ENCODE measurements around the gene SPIRE2.
"Not testable (repeated sequence)": the region's sequence is repeated elsewhere in the genome, so short reads cannot be mapped to it uniquely, and the experiment has no call there.

SPIRE2 gene

GRCh38 chr16:89836484-89836883, 8.2 kb downstream of the SPIRE2 start:
- H3K9me3 Mint-ChIP-seq; H3K27ac Mint-ChIP-seq; ATAC-seq (replicated peaks); DNase-seq: not testable (repeated sequence)
- H3K4me3 Mint-ChIP-seq: peak overlapping the region; percentile 23 to 37
- H3K27me3 Mint-ChIP-seq: peaks cover 0 to 13% of the 10 kb centered on the region in 2 donors
- peaks cover 14 to 27% of the 10 kb centered on the region in 2 donors for H3K4me1 Mint-ChIP-seq (ENCODE audit: low read depth in 2 of 2)
- H3K36me3 Mint-ChIP-seq (ENCODE audit: insufficient read depth): peaks cover 14% of the 10 kb centered on the region

DNA sequence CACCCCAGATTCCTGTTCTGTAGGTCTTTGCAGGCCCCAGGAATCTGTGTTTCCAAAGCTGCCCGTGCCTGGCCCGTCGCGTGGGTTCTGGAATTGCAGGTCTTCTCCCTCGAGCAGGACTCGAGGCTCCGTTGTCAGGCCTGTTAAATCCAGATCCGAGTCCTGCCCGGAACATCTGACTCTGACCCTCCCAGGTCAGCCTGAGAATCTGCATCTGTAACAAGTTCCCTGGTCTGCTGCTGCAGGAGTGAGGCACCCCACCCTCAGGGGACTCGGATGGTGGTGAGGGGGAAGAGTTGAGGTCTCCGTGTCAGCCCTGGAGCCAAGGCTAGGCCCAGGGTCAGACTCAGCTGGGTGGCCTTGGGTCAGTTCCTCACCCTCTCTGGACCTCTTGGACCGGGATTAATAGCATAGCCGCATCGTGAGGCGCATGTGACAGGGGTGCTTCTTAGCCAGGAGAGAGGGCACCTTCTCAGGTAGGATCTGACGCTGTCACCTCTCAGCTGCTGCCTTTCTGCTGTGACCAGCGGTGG, 8.8 kb downstream of the SPIRE2 start:
- ATAC-seq (replicated peaks) (no peak), DNase-seq (no peak)
- Mint-ChIP-seq H3K4me3 (peak overlapping the region; percentile 78 to 82), H3K4me1 (ENCODE audit: low read depth in 2 of 2) (peaks cover 14 to 27% of the 10 kb centered on the region in 2 donors), H3K36me3 (ENCODE audit: insufficient read depth) (peaks cover 14% of the 10 kb centered on the region), H3K27me3 (peaks cover 0 to 7% of the 10 kb centered on the region in 2 donors), H3K27ac (no peak overlapping the region), H3K9me3 (no peaks in the 10 kb centered on the region)

DNA sequence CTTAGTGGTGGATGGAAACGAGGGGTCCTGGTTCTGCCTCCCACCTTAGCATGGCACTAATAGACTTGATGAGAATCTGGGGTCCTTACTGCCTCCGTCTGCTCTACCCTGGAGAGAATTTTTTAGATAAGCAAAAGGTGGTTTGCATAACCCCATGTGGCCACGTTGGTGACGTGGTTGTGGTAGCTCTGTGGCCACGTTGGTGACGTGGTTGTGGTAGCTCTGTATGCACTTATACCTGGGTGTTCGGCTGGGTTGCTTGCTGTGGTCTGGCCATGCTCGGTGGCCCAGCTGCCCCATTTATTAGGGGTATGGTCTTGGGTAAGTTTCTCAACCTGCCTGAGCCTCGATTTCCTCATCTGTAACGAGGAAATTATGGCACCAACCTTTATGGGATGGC, 13.0 kb downstream of the SPIRE2 start:
- Mint-ChIP-seq H3K36me3 (ENCODE audit: insufficient read depth) (peaks cover 29% of the 10 kb centered on the region), H3K9me3 (no peaks in the 10 kb centered on the region), H3K27me3 (no peaks in the 10 kb centered on the region), H3K27ac (peak overlapping the region; percentile 52 to 85), H3K4me3 (peak overlapping the region; percentile 6 to 36), H3K4me1 (ENCODE audit: low read depth in 2 of 2) (peaks cover 27 to 30% of the 10 kb centered on the region in 2 donors)
- ATAC-seq (replicated peaks): peak; percentile 90
- peak; percentile 78 to 84 (median 79) for DNase-seq

GRCh38 chr16:89842471-89843408, 14.5 kb downstream of the SPIRE2 start:
- Mint-ChIP-seq H3K9me3 (no peaks in the 10 kb centered on the region), H3K36me3 (ENCODE audit: insufficient read depth) (peaks cover 24% of the 10 kb centered on the region), H3K4me3 (no peak overlapping the region), H3K27ac (peak overlapping the region in 1 of 2 donors; percentile 66), H3K27me3 (no peaks in the 10 kb centered on the region), H3K4me1 (ENCODE audit: low read depth in 2 of 2) (peaks cover 23 to 27% of the 10 kb centered on the region in 2 donors)
- no peak for ATAC-seq (replicated peaks)
- no peak for DNase-seq

DNA sequence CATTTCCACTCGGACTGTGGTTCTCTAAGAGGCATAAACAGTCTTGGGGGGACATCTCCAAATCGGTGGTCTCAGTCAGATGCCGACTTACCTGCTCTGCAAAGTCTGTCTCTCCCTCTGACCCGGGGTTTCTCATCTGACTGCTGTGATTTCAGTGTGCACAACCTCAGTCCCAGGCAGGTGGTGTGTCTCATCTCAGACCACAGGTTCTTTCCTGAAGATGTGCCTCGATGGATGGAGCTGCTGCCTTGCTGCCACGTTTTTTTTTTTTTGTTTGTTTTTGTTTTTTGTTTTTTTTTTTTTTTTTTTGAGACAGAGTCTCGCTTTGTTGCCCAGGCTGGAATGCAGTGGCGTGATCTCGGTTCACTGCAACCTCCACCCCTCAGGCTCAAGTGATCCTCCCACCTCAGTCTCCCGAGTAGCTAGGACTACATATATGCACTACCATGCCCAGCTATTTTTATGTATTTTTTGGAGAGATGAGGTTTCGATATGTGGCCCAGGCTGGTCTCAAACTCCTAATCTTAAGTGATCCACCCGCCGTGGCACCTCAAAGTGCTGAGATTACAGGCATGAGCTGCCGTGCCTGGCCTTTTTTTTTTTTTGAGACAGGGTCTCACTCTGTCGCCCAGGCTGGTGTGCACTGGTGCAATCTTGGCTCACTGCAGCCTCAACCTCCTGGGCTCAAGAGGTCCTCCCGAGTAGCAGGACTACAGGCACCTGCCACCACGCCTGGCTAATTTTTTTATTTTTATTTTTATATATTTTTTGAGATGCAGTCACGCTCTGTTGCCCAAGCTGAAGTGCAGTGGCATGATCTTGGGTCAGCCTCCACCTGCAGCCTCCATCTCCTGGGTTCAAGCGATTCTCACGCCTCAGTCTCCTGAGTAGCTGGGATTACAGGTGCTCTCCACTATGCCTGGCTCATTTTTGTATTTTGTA, 15.4 kb downstream of the SPIRE2 start:
- Mint-ChIP-seq H3K27ac (no peak overlapping the region), H3K4me1 (ENCODE audit: low read depth in 2 of 2) (peaks cover 19 to 24% of the 10 kb centered on the region in 2 donors), H3K4me3 (no peak overlapping the region), H3K36me3 (ENCODE audit: insufficient read depth) (peaks cover 22% of the 10 kb centered on the region), H3K9me3 (no peaks in the 10 kb centered on the region), H3K27me3 (no peaks in the 10 kb centered on the region)
- DNase-seq (no peak), ATAC-seq (replicated peaks) (no peak)

- H3K36me3 Mint-ChIP-seq (ENCODE audit: insufficient read depth): peaks cover 22% of the 10 kb centered on the region
- peak overlapping the region; percentile 17 to 83 for H3K27ac Mint-ChIP-seq
- H3K4me3 Mint-ChIP-seq: peak overlapping the region; percentile 55 to 66
- H3K9me3 Mint-ChIP-seq: no peaks in the 10 kb centered on the region
- H3K4me1 Mint-ChIP-seq (ENCODE audit: low read depth in 2 of 2): peaks cover 14 to 22% of the 10 kb centered on the region in 2 donors
- no peaks in the 10 kb centered on the region for H3K27me3 Mint-ChIP-seq
- no peak for DNase-seq
- no peak for ATAC-seq (replicated peaks)
Observed at GRCh38 chr16:89844739-89845339, 16.6 kb downstream of the SPIRE2 start.

DNA sequence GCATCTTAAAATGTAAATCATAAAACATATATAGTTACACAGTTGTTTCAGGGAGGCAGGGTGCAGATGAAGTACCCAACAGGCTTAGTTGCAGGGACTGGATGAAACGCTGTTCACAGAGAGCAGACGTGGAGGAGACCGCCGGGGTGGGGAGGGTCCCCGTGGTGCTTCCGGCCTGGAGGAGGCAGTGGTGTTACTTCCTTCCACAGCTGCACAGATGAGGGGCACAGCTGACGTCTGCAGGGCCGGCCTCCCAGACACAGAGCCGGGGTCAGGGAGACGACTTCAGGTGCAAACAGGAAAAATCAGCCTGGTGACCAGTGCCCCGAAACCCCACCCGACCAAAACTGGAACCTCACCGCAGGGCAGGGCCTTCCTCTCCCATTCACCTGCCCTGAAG, 17.1 kb downstream of the SPIRE2 start:
- Mint-ChIP-seq H3K27me3 (no peaks in the 10 kb centered on the region), H3K27ac (peak overlapping the region; percentile 17 to 83), H3K36me3 (ENCODE audit: insufficient read depth) (peaks cover 22% of the 10 kb centered on the region), H3K9me3 (no peaks in the 10 kb centered on the region), H3K4me3 (peak overlapping the region; percentile 55 to 66), H3K4me1 (ENCODE audit: low read depth in 2 of 2) (peaks cover 14 to 22% of the 10 kb centered on the region in 2 donors)
- peak; percentile 33 for ATAC-seq (replicated peaks)
- DNase-seq: peak in 1 of 3 experiments; percentile 53

DNA sequence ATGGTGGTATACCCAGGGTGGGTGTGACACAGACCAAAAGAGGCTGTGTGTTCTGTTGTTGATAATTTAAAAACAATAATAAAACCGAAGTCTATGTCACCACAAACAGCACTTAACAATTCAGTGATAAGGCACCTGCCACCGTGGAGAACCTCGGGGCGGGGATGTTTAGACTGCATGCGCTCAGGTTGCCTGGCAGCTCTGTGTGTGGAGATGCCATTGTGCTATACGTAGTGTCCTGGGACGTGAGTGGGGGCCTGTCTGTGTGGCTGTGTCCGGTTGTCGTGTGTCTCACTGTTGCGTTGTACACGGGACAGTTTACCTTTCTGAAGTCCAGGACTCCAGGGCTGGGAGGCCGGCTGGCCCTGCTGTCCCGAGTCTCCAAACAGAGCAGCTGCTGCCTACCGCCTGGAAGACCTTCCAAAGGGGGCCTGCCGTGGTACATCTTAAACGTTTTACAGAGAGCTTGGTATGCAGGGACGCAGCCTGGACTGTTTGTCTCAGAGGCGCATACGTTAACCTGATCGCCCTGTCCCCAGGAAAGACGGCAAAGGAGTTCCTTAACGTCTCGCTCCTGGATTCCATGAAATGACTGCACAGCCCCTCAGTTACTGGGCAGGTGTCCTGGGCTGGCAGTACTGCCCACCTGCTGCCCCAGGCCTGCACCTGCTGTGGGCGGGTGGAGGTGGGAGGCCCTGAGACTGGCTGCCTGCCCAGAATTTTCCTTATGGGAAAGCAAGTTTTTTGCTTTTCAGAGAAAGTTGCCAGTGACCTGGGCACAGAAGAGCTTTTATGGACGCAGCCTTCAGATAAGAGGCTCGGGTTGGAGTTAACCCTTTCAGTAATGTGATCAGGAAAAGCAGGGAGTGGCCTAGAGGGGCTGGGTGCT, 19.0 kb downstream of the SPIRE2 start:
- no peak for DNase-seq
- ATAC-seq (replicated peaks): no peak
- H3K36me3 Mint-ChIP-seq (ENCODE audit: insufficient read depth): peaks cover 13% of the 10 kb centered on the region
- H3K27ac Mint-ChIP-seq: peak overlapping the region in 1 of 2 donors; percentile 83
- H3K4me1 Mint-ChIP-seq (ENCODE audit: low read depth in 2 of 2): peaks cover 6 to 14% of the 10 kb centered on the region in 2 donors
- no peaks in the 10 kb centered on the region for H3K27me3 Mint-ChIP-seq
- H3K9me3 Mint-ChIP-seq: no peaks in the 10 kb centered on the region
- peak overlapping the region in 1 of 2 donors; percentile 36 for H3K4me3 Mint-ChIP-seq

- DNase-seq (no peak), ATAC-seq (replicated peaks) (no peak)
- H3K27ac Mint-ChIP-seq: no peak overlapping the region
- H3K4me3 Mint-ChIP-seq: no peak overlapping the region
- no peaks in the 10 kb centered on the region for H3K9me3 Mint-ChIP-seq
- H3K36me3 Mint-ChIP-seq (ENCODE audit: insufficient read depth): peaks cover 8% of the 10 kb centered on the region
- H3K27me3 Mint-ChIP-seq: no peaks in the 10 kb centered on the region
- H3K4me1 Mint-ChIP-seq (ENCODE audit: low read depth in 2 of 2): peaks cover 6 to 14% of the 10 kb centered on the region in 2 donors
Observed at GRCh38 chr16:89847940-89848297, 19.6 kb downstream of the SPIRE2 start.

GRCh38 chr16:89848974-89849373, 20.7 kb downstream of the SPIRE2 start:
- H3K36me3 Mint-ChIP-seq (ENCODE audit: insufficient read depth): peaks cover 5% of the 10 kb centered on the region
- peaks cover 6 to 14% of the 10 kb centered on the region in 2 donors for H3K4me1 Mint-ChIP-seq (ENCODE audit: low read depth in 2 of 2)
- DNase-seq (no peak), ATAC-seq (replicated peaks) (no peak)
- no peak overlapping the region for H3K4me3 Mint-ChIP-seq
- H3K9me3 Mint-ChIP-seq: no peaks in the 10 kb centered on the region
- no peaks in the 10 kb centered on the region for H3K27me3 Mint-ChIP-seq
- no peak overlapping the region for H3K27ac Mint-ChIP-seq

GRCh38 chr16:89853306-89853993, 25.2 kb downstream of the SPIRE2 start:
- DNase-seq (no peak), ATAC-seq (replicated peaks) (no peak)
- no peak overlapping the region for H3K4me3 Mint-ChIP-seq
- H3K27me3 Mint-ChIP-seq: no peaks in the 10 kb centered on the region
- no peaks in the 10 kb centered on the region for H3K9me3 Mint-ChIP-seq
- H3K27ac Mint-ChIP-seq: no peak overlapping the region
- H3K36me3 Mint-ChIP-seq (ENCODE audit: insufficient read depth): no peaks in the 10 kb centered on the region
- no peaks in the 10 kb centered on the region for H3K4me1 Mint-ChIP-seq (ENCODE audit: low read depth in 2 of 2)

All from effector memory CD8-positive, alpha-beta T cell (primary cell).